ENCODE results near the gene ZCCHC7. TPM values are rescaled to one million over a fixed set of nuclear protein-coding genes. Genes with fewer than 3 reads are reported as not detected.
"Not testable (repeated sequence)": the region's sequence is repeated elsewhere in the genome, so short reads cannot be mapped to it uniquely, and the experiment has no call there.

The ZCCHC7 gene
- total and polyA plus RNA-seq, 4 donors: 7.7 to 28.0 (median 12.6) TPM

DNA sequence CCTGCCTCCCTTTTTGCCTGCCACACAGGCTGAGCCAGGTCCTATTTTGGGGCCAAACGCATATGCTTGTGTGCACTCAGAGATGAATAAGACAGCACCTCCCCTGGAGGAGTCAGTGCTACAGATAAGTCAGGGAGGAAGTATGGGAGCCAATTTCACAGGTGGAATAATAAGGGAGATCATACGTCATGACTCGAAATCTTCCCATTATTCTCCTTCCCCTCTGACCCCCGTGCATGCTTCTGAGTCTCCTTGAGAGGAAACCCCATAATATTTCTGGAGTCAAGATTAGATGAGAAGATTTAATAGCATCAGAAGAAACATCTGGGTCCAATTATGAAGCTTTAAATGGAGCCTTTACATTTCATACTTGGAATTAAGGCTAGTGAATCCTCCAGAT, 15.1 kb upstream of the ZCCHC7 start:
- H3K4me3 ChIP-seq: no peak overlapping the region
- no peaks in the 10 kb centered on the region for H3K36me3 ChIP-seq (ENCODE audit: control insufficient read depth in 4 of 4, insufficient read depth in 4 of 4, low read length in 4 of 4)
- peaks cover 0 to 3% (median 0%) of the 10 kb centered on the region in 4 donors for H3K9me3 ChIP-seq (ENCODE audit: control insufficient read depth in 4 of 4, insufficient read depth in 3 of 4, low read length in 3 of 4)
- TF ChIP-seq CTCF (IDR thresholded peaks at IDR 0.05; ENCODE audit: control extremely low read depth, extremely low read depth): no peak
- H3K27me3 ChIP-seq (ENCODE audit: control insufficient read depth in 3 of 3, insufficient read depth in 3 of 3, low read length in 2 of 3): no peaks in the 10 kb centered on the region
- 75 to 81% methylated on average over 4 of the region's 4 CpGs for WGBS, 2 donors
- H3K9ac ChIP-seq (ENCODE audit: insufficient read depth in 1 of 2, low read length in 2 of 2): no peak overlapping the region
- H3K27ac ChIP-seq (ENCODE audit: low read depth in 1 of 2, low read length in 1 of 2): no peak overlapping the region
- no peak for DNase-seq
- no peak for ATAC-seq (ENCODE audit: insufficient read depth, low FRiP score)
- peaks cover 0 to 8% (median 0%) of the 10 kb centered on the region in 5 donors for H3K4me1 ChIP-seq (ENCODE audit: control insufficient read depth in 5 of 5, insufficient read depth in 5 of 5, low read length in 5 of 5)

DNA sequence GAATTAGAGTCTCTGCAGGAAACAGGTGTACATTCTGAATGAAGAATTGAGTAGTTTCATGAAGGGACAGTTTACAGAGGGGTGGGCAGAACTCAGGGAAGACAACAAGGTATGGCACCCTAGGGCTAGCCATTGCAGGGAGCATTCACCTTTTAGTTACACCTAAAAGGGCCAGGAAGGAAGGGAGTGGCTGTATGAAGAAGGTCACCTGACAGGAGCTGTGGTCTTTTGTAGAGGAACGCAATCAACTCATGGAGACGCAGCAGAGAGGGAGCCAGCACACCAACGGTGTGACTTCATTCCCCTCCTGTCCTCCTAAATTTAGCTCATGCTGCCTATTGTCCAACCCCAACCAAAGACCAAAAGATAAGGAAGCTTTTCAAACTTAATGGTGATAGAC, 12.7 kb upstream of the ZCCHC7 start:
- Histone ChIP-seq H3K27me3 (ENCODE audit: control insufficient read depth in 3 of 3, insufficient read depth in 3 of 3, low read length in 2 of 3) (peaks cover 0 to 2% (median 0%) of the 10 kb centered on the region in 3 donors), H3K9ac (ENCODE audit: insufficient read depth in 1 of 2, low read length in 2 of 2) (no peak overlapping the region), H3K36me3 (ENCODE audit: control insufficient read depth in 4 of 4, insufficient read depth in 4 of 4, low read length in 4 of 4) (no peaks in the 10 kb centered on the region), H3K9me3 (ENCODE audit: control insufficient read depth in 4 of 4, insufficient read depth in 3 of 4, low read length in 3 of 4) (peaks cover 0 to 3% (median 0%) of the 10 kb centered on the region in 4 donors), H3K27ac (ENCODE audit: low read depth in 1 of 2, low read length in 1 of 2) (no peak overlapping the region), H3K4me3 (no peak overlapping the region), H3K4me1 (ENCODE audit: control insufficient read depth in 5 of 5, insufficient read depth in 5 of 5, low read length in 5 of 5) (peaks cover 0 to 2% (median 0%) of the 10 kb centered on the region in 5 donors)
- no peak for DNase-seq
- no peak for TF ChIP-seq CTCF (IDR thresholded peaks at IDR 0.05; ENCODE audit: control extremely low read depth, extremely low read depth)
- ATAC-seq (ENCODE audit: insufficient read depth, low FRiP score): no peak
- 68 to 72% methylated on average over 3 of the region's 3 CpGs for whole genome bisulfite sequencing, 2 donors

DNA sequence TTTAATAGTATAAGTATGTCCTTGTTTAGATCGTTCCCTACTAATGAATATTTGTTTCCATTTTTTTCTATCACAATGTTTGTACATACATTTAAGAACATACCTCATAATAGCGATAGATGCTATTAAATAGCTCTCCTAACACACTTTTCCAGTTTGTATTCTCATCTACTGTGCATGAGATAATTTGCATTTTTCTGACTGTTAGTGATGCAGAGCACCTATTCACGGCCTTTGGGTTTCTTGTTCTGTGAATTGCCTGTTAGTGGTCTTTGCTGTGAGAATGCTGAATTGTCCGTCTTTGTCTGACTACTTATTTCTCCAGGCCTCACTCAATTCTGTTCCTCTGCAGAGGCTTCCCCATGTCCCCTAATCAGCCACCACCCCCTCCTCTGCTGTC, 5.9 kb upstream of the ZCCHC7 start:
- H3K27ac ChIP-seq (ENCODE audit: low read depth in 1 of 2, low read length in 1 of 2); DNase-seq; H3K36me3 ChIP-seq (ENCODE audit: control insufficient read depth in 4 of 4, insufficient read depth in 4 of 4, low read length in 4 of 4); H3K9me3 ChIP-seq (ENCODE audit: control insufficient read depth in 4 of 4, insufficient read depth in 3 of 4, low read length in 3 of 4); H3K27me3 ChIP-seq (ENCODE audit: control insufficient read depth in 3 of 3, insufficient read depth in 3 of 3, low read length in 2 of 3); H3K4me1 ChIP-seq (ENCODE audit: control insufficient read depth in 5 of 5, insufficient read depth in 5 of 5, low read length in 5 of 5); H3K9ac ChIP-seq (ENCODE audit: insufficient read depth in 1 of 2, low read length in 2 of 2); ATAC-seq (ENCODE audit: insufficient read depth, low FRiP score); H3K4me3 ChIP-seq: not testable (repeated sequence)
- WGBS, 2 donors: 88 to 93% methylated on average over 4 of the region's 4 CpGs

GRCh38 chr9:37117956-37118355, 2.4 kb upstream of the ZCCHC7 start:
- TF ChIP-seq CTCF (IDR thresholded peaks at IDR 0.05; ENCODE audit: control extremely low read depth, extremely low read depth): no peak
- DNase-seq: no peak
- no peak for ATAC-seq (ENCODE audit: insufficient read depth, low FRiP score)
- Histone ChIP-seq H3K9ac (ENCODE audit: insufficient read depth in 1 of 2, low read length in 2 of 2) (no peak overlapping the region), H3K4me1 (ENCODE audit: control insufficient read depth in 5 of 5, insufficient read depth in 5 of 5, low read length in 5 of 5) (peaks cover 0 to 8% (median 5%) of the 10 kb centered on the region in 5 donors), H3K4me3 (no peak overlapping the region), H3K27ac (ENCODE audit: low read depth in 1 of 2, low read length in 1 of 2) (no peak overlapping the region), H3K9me3 (ENCODE audit: control insufficient read depth in 4 of 4, insufficient read depth in 3 of 4, low read length in 3 of 4) (no peaks in the 10 kb centered on the region), H3K27me3 (ENCODE audit: control insufficient read depth in 3 of 3, insufficient read depth in 3 of 3, low read length in 2 of 3) (no peaks in the 10 kb centered on the region), H3K36me3 (ENCODE audit: control insufficient read depth in 4 of 4, insufficient read depth in 4 of 4, low read length in 4 of 4) (no peaks in the 10 kb centered on the region)
- 93 to 95% methylated on average over 3 of the region's 3 CpGs for WGBS, 2 donors

All from lung (tissue), 12 donors.